GM12878 (cell line): ENCODE results near the gene PCDHGB6.

Source experiments
- BACH1 ChIP-seq: fragments of 450-650 bp; IDR thresholded peaks from 2 replicates; pipeline ENCODE4 v1.6.1; 2017; ENCODE audit warnings: mild to moderate bottlenecking, borderline replicate concordance
- CTCF ChIP-seq, 3 experiments: IDR thresholded peaks in 2 of 3; conservative IDR thresholded peaks in 1 of 3; 2 replicates each; pipeline ENCODE4 v1.5.1; 2011; ENCODE audit warnings: low read depth in 3 of 3, low read length in 3 of 3, mild to moderate bottlenecking in 3 of 3, control low read depth in 2 of 3, moderate library complexity in 2 of 3, inconsistent platforms in 1 of 3, mixed read lengths in 1 of 3; ENCODE audit not compliant: control insufficient read depth in 2 of 3, insufficient read depth in 1 of 3; ENCODE audit errors: extremely low read depth in 1 of 3
- EZH2 ChIP-seq: IDR thresholded peaks from 2 replicates; pipeline ENCODE4 v1.6.1; 2012; ENCODE audit warnings: low read depth, mild to moderate bottlenecking, control low read depth, inconsistent platforms, low read length, borderline replicate concordance; ENCODE audit not compliant: control insufficient read depth
- POLR2A ChIP-seq: IDR thresholded peaks from 2 replicates; pipeline ENCODE4 v1.6.1; 2011; ENCODE audit warnings: low read depth, mild to moderate bottlenecking, low read length
- ZZZ3 ChIP-seq: IDR thresholded peaks from 2 replicates; pipeline ENCODE4 v1.6.1; 2011; ENCODE audit warnings: low read depth; ENCODE audit not compliant: control insufficient read depth, insufficient read length
- TF ChIP-seq, protein P1 (sequence below): fragments of 450-650 bp; IDR thresholded peaks from 2 replicates; pipeline ENCODE4 v1.6.1; 2017; ENCODE audit warnings: mild to moderate bottlenecking, moderate library complexity

DNA sequence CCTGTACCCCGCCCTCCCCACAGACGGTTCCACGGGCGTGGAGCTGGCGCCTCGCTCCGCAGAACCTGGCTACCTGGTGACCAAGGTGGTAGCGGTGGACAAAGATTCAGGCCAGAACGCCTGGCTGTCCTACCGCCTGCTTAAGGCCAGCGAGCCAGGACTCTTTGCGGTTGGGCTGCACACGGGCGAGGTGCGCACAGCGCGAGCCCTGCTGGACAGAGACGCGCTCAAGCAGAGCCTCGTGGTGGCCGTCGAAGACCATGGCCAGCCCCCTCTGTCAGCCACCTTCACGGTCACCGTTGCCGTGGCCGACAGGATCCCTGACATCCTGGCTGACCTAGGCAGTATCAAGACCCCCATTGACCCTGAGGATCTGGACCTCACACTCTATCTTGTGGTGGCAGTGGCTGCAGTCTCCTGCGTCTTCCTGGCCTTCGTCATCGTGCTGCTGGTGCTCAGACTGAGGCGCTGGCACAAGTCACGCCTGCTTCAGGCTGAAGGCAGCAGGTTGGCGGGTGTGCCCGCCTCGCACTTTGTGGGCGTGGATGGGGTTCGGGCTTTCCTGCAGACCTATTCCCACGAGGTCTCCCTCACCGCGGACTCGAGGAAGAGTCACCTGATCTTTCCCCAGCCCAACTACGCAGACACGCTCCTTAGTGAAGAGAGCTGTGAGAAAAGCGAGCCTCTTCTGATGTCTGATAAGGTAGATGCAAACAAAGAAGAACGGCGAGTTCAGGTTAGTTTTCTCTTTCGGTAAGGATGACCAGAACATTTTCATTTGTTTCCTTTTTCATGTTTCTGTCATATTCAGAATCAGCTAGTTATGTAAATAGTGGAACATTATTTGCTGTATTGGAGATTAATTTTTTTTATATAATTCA, 41.6 kb upstream of the PCDHGB6 start:
- no peak for TF ChIP-seq CTCF (IDR thresholded peaks at IDR 0.05 in 2 of 3, conservative IDR thresholded peaks at IDR 0.05 in 1 of 3; ENCODE audit: control insufficient read depth in 2 of 3, extremely low read depth in 1 of 3, insufficient read depth in 1 of 3, low read depth in 3 of 3, low read length in 3 of 3)
- TF ChIP-seq EZH2, result no peak
- TF ChIP-seq POLR2A, result no peak
- no peak for TF ChIP-seq ZZZ3
- TF ChIP-seq, protein P1, sequence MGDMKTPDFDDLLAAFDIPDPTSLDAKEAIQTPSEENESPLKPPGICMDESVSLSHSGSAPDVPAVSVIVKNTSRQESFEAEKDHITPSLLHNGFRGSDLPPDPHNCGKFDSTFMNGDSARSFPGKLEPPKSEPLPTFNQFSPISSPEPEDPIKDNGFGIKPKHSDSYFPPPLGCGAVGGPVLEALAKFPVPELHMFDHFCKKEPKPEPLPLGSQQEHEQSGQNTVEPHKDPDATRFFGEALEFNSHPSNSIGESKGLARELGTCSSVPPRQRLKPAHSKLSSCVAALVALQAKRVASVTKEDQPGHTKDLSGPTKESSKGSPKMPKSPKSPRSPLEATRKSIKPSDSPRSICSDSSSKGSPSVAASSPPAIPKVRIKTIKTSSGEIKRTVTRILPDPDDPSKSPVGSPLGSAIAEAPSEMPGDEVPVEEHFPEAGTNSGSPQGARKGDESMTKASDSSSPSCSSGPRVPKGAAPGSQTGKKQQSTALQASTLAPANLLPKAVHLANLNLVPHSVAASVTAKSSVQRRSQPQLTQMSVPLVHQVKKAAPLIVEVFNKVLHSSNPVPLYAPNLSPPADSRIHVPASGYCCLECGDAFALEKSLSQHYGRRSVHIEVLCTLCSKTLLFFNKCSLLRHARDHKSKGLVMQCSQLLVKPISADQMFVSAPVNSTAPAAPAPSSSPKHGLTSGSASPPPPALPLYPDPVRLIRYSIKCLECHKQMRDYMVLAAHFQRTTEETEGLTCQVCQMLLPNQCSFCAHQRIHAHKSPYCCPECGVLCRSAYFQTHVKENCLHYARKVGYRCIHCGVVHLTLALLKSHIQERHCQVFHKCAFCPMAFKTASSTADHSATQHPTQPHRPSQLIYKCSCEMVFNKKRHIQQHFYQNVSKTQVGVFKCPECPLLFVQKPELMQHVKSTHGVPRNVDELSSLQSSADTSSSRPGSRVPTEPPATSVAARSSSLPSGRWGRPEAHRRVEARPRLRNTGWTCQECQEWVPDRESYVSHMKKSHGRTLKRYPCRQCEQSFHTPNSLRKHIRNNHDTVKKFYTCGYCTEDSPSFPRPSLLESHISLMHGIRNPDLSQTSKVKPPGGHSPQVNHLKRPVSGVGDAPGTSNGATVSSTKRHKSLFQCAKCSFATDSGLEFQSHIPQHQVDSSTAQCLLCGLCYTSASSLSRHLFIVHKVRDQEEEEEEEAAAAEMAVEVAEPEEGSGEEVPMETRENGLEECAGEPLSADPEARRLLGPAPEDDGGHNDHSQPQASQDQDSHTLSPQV, result no peak
- TF ChIP-seq BACH1, result no peak
